ENCODE data around the gene PPARD. TPM values are rescaled to one million over a fixed set of nuclear protein-coding genes. Genes with fewer than 3 reads are reported as not detected.

The PPARD gene
- total RNA-seq, 1 experiment from 2014 or later = 24.7 TPM

DNA sequence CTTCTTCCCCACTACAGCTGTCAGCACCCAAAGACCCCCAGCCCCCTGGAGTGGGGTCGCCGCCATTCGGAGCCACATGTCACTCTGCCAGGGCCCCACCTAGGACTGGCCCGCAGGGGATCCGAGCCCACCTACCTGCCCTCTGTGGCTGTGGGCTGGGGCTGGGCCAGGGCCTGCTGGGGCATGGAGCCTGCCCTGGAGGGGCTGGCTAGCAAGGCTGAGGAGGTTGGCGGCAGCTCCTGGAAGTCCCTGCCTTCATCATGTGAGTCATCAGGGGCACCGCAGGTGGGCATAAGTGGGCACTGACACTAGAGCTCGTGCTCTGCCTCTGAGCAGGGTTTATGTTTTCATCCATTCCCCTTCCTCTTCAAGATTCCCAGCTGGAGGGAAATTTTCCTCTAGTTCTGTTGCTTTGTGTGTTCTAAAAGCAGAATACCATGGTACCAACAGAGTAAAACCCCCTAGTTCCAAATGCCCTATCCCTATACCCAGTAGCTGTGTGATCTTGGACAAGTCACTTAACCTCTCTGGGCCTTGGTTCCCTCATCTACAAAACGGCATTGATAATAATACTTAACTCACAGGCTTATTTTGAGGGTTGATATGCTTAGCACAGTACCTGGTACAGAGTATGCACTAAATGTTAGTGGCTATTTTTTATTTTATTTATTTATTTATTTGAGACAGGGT is 101.1 kb downstream of the PPARD start:
- Histone ChIP-seq H3K9me2 (ENCODE audit: insufficient read depth) (no peaks in the 10 kb centered on the region), H3K27me3 (ENCODE audit: insufficient read depth, low read depth) (no peaks in the 10 kb centered on the region), H2AFZ (no peak overlapping the region), H4K20me1 (ENCODE audit: insufficient read depth) (no peaks in the 10 kb centered on the region), H3K36me3 (ENCODE audit: low read depth) (no peaks in the 10 kb centered on the region), H3K79me2 (ENCODE audit: low read depth) (no peaks in the 10 kb centered on the region), H3K9me3 (ENCODE audit: insufficient read depth, low read depth) (no peaks in the 10 kb centered on the region), H3K4me1 (replicated peaks; ENCODE audit: insufficient read depth) (no peaks in the 10 kb centered on the region), H3K27ac (no peak overlapping the region), H3K4me3 (no peak overlapping the region), H3K4me2 (no peak overlapping the region), H3F3A (ENCODE audit: insufficient read depth, low read depth) (0 out of 2 replicates have a peak, but pooled peaks cover 4% of the 10 kb centered on the region)
- POLR2A ChIA-PET (ENCODE audit: unreplicated experiment) = interaction anchor here (0.7 kb wide), 1 partner anchor 15 kb away, joined by 3 read pairs; no protein-coding TSS in a partner anchor
- TF ChIP-seq EZH2 (IDR thresholded peaks at IDR 0.05; ENCODE audit: low read depth) = no peak
- TF ChIP-seq, protein P1, sequence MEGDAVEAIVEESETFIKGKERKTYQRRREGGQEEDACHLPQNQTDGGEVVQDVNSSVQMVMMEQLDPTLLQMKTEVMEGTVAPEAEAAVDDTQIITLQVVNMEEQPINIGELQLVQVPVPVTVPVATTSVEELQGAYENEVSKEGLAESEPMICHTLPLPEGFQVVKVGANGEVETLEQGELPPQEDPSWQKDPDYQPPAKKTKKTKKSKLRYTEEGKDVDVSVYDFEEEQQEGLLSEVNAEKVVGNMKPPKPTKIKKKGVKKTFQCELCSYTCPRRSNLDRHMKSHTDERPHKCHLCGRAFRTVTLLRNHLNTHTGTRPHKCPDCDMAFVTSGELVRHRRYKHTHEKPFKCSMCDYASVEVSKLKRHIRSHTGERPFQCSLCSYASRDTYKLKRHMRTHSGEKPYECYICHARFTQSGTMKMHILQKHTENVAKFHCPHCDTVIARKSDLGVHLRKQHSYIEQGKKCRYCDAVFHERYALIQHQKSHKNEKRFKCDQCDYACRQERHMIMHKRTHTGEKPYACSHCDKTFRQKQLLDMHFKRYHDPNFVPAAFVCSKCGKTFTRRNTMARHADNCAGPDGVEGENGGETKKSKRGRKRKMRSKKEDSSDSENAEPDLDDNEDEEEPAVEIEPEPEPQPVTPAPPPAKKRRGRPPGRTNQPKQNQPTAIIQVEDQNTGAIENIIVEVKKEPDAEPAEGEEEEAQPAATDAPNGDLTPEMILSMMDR (conservative IDR thresholded peaks at IDR 0.05) = no peak
- CTCF ChIA-PET = no interaction called here
- no TSS peak for BruUV-seq (replicated peaks)
- no peak for DNase-seq
- intact Hi-C loops (cut with micrococcal nuclease; ENCODE audit: unreplicated experiment) = no loop called here

DNA sequence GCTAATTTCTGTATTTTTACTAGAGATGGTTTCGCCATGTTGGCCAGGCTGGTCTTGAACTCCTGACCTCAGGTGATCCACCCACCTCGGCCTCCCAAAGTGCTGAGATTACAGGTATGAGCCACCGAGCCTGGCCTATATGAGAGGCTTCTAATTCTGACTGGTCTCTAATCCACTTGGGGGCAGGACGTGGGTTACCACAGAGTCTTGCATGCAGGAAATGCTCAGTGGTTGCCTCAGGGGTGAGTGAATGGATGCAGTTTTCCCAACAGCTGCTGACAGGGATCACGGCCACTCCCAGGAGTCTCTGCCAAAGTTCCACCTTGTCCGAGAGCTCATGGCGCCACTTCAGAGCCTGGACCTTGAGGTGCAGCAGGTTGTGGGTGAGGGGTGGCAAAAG is 103.3 kb downstream of the PPARD start:
- H3K27ac ChIP-seq = no peak overlapping the region
- BruUV-seq (replicated peaks) = no TSS peak
- no peaks in the 10 kb centered on the region for H3K36me3 ChIP-seq (ENCODE audit: low read depth)
- no peaks in the 10 kb centered on the region for H3K4me1 ChIP-seq (replicated peaks; ENCODE audit: insufficient read depth)
- no peaks in the 10 kb centered on the region for H3K9me3 ChIP-seq (ENCODE audit: insufficient read depth, low read depth)
- H3K9me2 ChIP-seq (ENCODE audit: insufficient read depth) = no peaks in the 10 kb centered on the region
- H2AFZ ChIP-seq = no peak overlapping the region
- H3K27me3 ChIP-seq (ENCODE audit: insufficient read depth, low read depth) = no peaks in the 10 kb centered on the region
- H3F3A ChIP-seq (ENCODE audit: insufficient read depth, low read depth) = 0 out of 2 replicates have a peak, but pooled peaks cover 4% of the 10 kb centered on the region
- CTCF ChIA-PET = interaction anchor here (0.7 kb wide), 1 partner anchor 100 kb away, joined by 8 read pairs; no protein-coding TSS in a partner anchor
- intact Hi-C loops (cut with micrococcal nuclease; ENCODE audit: unreplicated experiment) = no loop called here
- no peaks in the 10 kb centered on the region for H3K79me2 ChIP-seq (ENCODE audit: low read depth)
- TF ChIP-seq, protein P1 (conservative IDR thresholded peaks at IDR 0.05) = no peak
- no peak for TF ChIP-seq EZH2 (IDR thresholded peaks at IDR 0.05; ENCODE audit: low read depth)
- no peak overlapping the region for H3K4me3 ChIP-seq
- POLR2A ChIA-PET (ENCODE audit: unreplicated experiment) = no interaction called here
- no peaks in the 10 kb centered on the region for H4K20me1 ChIP-seq (ENCODE audit: insufficient read depth)
- no peak overlapping the region for H3K4me2 ChIP-seq
- DNase-seq = no peak

DNA sequence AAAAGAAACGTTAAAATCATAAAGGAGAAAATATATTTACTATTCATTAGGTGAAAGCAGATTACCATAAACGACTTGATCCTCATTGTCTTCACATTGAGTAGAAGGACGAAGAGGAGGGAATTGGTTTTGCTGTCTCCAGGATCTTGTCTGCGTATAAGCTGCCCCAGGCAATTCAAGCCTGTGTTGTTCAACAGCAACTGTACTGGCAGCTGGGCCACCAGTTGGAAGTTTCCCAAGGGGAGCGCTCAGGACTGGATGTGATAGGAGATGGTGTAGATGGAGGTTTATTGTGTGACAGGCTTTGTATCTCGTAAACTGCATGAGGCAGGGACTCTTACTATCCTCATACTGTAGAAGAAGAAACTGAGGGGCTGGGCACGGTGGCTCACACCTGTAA is 105.8 kb downstream of the PPARD start:
- Histone ChIP-seq H3K4me3 (no peak overlapping the region), H3K9me3 (ENCODE audit: insufficient read depth, low read depth) (no peaks in the 10 kb centered on the region), H3K4me2 (no peak overlapping the region), H3K27me3 (ENCODE audit: insufficient read depth, low read depth) (no peaks in the 10 kb centered on the region), H3K79me2 (ENCODE audit: low read depth) (0 out of 2 replicates have a peak, but pooled peaks cover 6% of the 10 kb centered on the region), H3K27ac (no peak overlapping the region), H2AFZ (no peak overlapping the region), H3K9me2 (ENCODE audit: insufficient read depth) (no peaks in the 10 kb centered on the region), H4K20me1 (ENCODE audit: insufficient read depth) (no peaks in the 10 kb centered on the region), H3F3A (ENCODE audit: insufficient read depth, low read depth) (peaks cover 10% of the 10 kb centered on the region; the same call in 1 of the 2 replicates), H3K4me1 (replicated peaks; ENCODE audit: insufficient read depth) (peaks cover 11% of the 10 kb centered on the region), H3K36me3 (ENCODE audit: low read depth) (no peaks in the 10 kb centered on the region)
- TF ChIP-seq EZH2 (IDR thresholded peaks at IDR 0.05; ENCODE audit: low read depth) = no peak
- TF ChIP-seq, protein P1 (conservative IDR thresholded peaks at IDR 0.05) = no peak
- ChIA-PET CTCF (interaction anchor here (0.9 kb wide), 1 partner anchor 105 kb away, joined by 4 read pairs; no protein-coding TSS in a partner anchor), POLR2A (ENCODE audit: unreplicated experiment) (no interaction called here)
- BruUV-seq (replicated peaks) = no TSS peak
- DNase-seq = no peak
- intact Hi-C loops (cut with micrococcal nuclease; ENCODE audit: unreplicated experiment) = no loop called here

All from PC-9 (cell line).